A549 (cell line): Measurements from ENCODE around the gene C1R. TPM values are rescaled to one million over a fixed set of nuclear protein-coding genes. Genes with fewer than 3 reads are reported as not detected.

Experiments used
- ATAC-seq, 2 experiments: fragments of 200-7000 bp in 1 of 2; fragments of >200 bp in 1 of 2; cut with Nextera tagmentation in 1 of 2; cut with Tn5 transposase in 1 of 2; 3 replicates each; pipeline versions ENCODE4 v1.8.0 to v1.9.1; 2018 to 2020; ENCODE audit warnings: mild to moderate bottlenecking in 1 of 2, moderate library complexity in 1 of 2
- CTCF ChIA-PET: fragments of 300-600 bp; sonication (Branson Sonifier 250); formaldehyde crosslinking; extraction: SDS; loops from one replicate; lab custom pipeline; 2021; ENCODE audit warnings: antibody characterized with exemption, inconsistent platforms; lab: Yijun Ruan, JAX
- POLR2A ChIA-PET: fragments of 350-600 bp; formaldehyde crosslinking; extraction: SDS; loops from one replicate; lab custom pipeline; 2021; ENCODE audit warnings: antibody characterized with exemption, inconsistent platforms; lab: Yijun Ruan, JAX
- DNase-seq, 2 experiments: peaks; one replicate each; pipeline versions ENCODE4 v3.0.0 to v3.0.0-alpha.2; 2011 to 2016; ENCODE audit warnings: low read depth in 1 of 2, low spot score in 1 of 2
- FAIRE-seq: peaks from 2 replicates; lab custom pipeline; 2011; peaks lifted over from hg19 to GRCh38; lab: Jason Lieb, UNC
- H3K27ac ChIP-seq, 2 experiments: fragments of >200 bp; sonication (Bioruptor Twin); formaldehyde crosslinking; 3 replicates each; pipeline ENCODE4 v1.5.1; 2016 to 2017
- H3K4me1 ChIP-seq: fragments of >200 bp; sonication (Bioruptor Twin); formaldehyde crosslinking; 3 replicates; pipeline ENCODE4 v1.6.1; 2016
- H3K4me2 ChIP-seq: fragments of >200 bp; sonication (Bioruptor Twin); formaldehyde crosslinking; 3 replicates; pipeline ENCODE4 v1.6.1; 2016
- H3K4me3 ChIP-seq: fragments of >200 bp; sonication (Bioruptor Twin); formaldehyde crosslinking; 3 replicates; pipeline ENCODE4 v1.5.1; 2016
- H3K9me3 ChIP-seq: fragments of >200 bp; sonication (Bioruptor Twin); formaldehyde crosslinking; 3 replicates; pipeline ENCODE4 v1.6.1; 2016
- ATOH8 ChIP-seq: fragments of 250-450 bp; sonication (Bioruptor Pico); IDR thresholded peaks from 2 replicates; pipeline ENCODE4 v1.5.0; 2020; ENCODE audit warnings: low read depth, mild to moderate bottlenecking, moderate library complexity
- BHLHE40 ChIP-seq: IDR thresholded peaks from 2 replicates; pipeline ENCODE4 v1.6.1; 2012; ENCODE audit warnings: low read depth, low read length, inconsistent platforms
- CBX2 ChIP-seq: fragments of 200-600 bp; sonication (generic); IDR thresholded peaks from 2 replicates; pipeline ENCODE4 v1.6.1; 2016; ENCODE audit warnings: low read depth, mild to moderate bottlenecking, borderline replicate concordance
- CBX8 ChIP-seq: fragments of 200-600 bp; sonication (generic); IDR thresholded peaks from 2 replicates; pipeline ENCODE4 v1.6.1; 2016
- CEBPB ChIP-seq, 2 experiments: fragments of >200 bp in 1 of 2; sonication (Bioruptor Twin) in 1 of 2; formaldehyde crosslinking in 1 of 2; IDR thresholded peaks; 2 replicates each; pipeline ENCODE4 v1.6.1; 2012 to 2016
- CHD2 ChIP-seq: fragments of 150-350 bp; IDR thresholded peaks from 2 replicates; pipeline ENCODE4 v1.6.1; 2014; ENCODE audit warnings: low read length; ENCODE audit not compliant: partially characterized antibody
- CHD4 ChIP-seq: fragments of 200-600 bp; sonication (generic); IDR thresholded peaks from 2 replicates; pipeline ENCODE4 v1.6.1; 2016; ENCODE audit warnings: antibody characterized with exemption, mild to moderate bottlenecking, borderline replicate concordance
- EHMT2 ChIP-seq: fragments of 200-600 bp; sonication (generic); IDR thresholded peaks from 2 replicates; pipeline ENCODE4 v1.6.1; 2016; ENCODE audit warnings: antibody characterized with exemption, low read depth, mild to moderate bottlenecking, moderate library complexity
- GATA3 ChIP-seq: IDR thresholded peaks from 2 replicates; pipeline ENCODE4 v1.6.1; 2012; ENCODE audit warnings: borderline replicate concordance
- HDAC2 ChIP-seq: fragments of 200-600 bp; sonication (generic); IDR thresholded peaks from 2 replicates; pipeline ENCODE4 v1.6.1; 2016
- HMGXB4 ChIP-seq: fragments of 250-450 bp; sonication (Bioruptor Pico); IDR thresholded peaks from 2 replicates; pipeline ENCODE4 v1.5.0; 2021; ENCODE audit warnings: mild to moderate bottlenecking, moderate library complexity, borderline replicate concordance
- HOXB5 ChIP-seq: fragments of 250-450 bp; sonication (Bioruptor Pico); IDR thresholded peaks from 2 replicates; pipeline ENCODE4 v1.5.0; 2020; ENCODE audit warnings: mild to moderate bottlenecking, moderate library complexity
- KDM5A ChIP-seq: fragments of 200-600 bp; sonication (generic); IDR thresholded peaks from 2 replicates; pipeline ENCODE4 v1.6.1; 2016; ENCODE audit warnings: antibody characterized with exemption, mild to moderate bottlenecking
- MAFK ChIP-seq: fragments of 450-650 bp; IDR thresholded peaks from 2 replicates; pipeline ENCODE4 v1.6.1; 2014; ENCODE audit not compliant: partially characterized antibody
- NFE2L2 ChIP-seq: fragments of 150-350 bp; conservative IDR thresholded peaks from 2 replicates; pipeline ENCODE4 v1.6.1; 2014; ENCODE audit warnings: low read length
- NPAS2 ChIP-seq: fragments of 250-450 bp; sonication (Bioruptor Pico); IDR thresholded peaks from 2 replicates; pipeline ENCODE4 v1.8.0; 2022; ENCODE audit warnings: mild to moderate bottlenecking, moderate library complexity, borderline replicate concordance
- NR3C1 ChIP-seq: fragments of >200 bp; sonication (Bioruptor Twin); formaldehyde crosslinking; IDR thresholded peaks from 3 replicates; pipeline ENCODE4 v1.6.1; 2017
- PBX3 ChIP-seq: IDR thresholded peaks from 2 replicates; pipeline ENCODE4 v1.6.1; 2012
- POLR2A ChIP-seq: IDR thresholded peaks from 2 replicates; pipeline ENCODE4 v1.6.1; 2012; ENCODE audit warnings: mild to moderate bottlenecking, low read length
- POLR2AphosphoS2 ChIP-seq: conservative IDR thresholded peaks from 2 replicates; pipeline ENCODE4 v1.6.1; 2012; ENCODE audit warnings: low read length, improper control_type of control experiment, inconsistent platforms
- RAD21 ChIP-seq, 2 experiments: fragments of >200 bp in 1 of 2; sonication (Bioruptor Twin) in 1 of 2; formaldehyde crosslinking in 1 of 2; IDR thresholded peaks in 1 of 2; conservative IDR thresholded peaks in 1 of 2; 2 replicates in 1 of 2; 3 replicates in 1 of 2; pipeline ENCODE4 v1.6.1; 2012 to 2018; ENCODE audit warnings: inconsistent platforms in 1 of 2
- RCOR1 ChIP-seq: fragments of 150-350 bp; IDR thresholded peaks from 2 replicates; pipeline ENCODE4 v1.6.1; 2014; ENCODE audit warnings: antibody characterized with exemption, low read length, low read depth
- RNF2 ChIP-seq: fragments of 200-600 bp; sonication (generic); IDR thresholded peaks from 2 replicates; pipeline ENCODE4 v1.6.1; 2016; ENCODE audit warnings: low read depth, mild to moderate bottlenecking, antibody characterized with exemption, moderate library complexity, borderline replicate concordance
- TP53 ChIP-seq: fragments of 250-450 bp; sonication (Bioruptor Pico); IDR thresholded peaks from 2 replicates; pipeline ENCODE4 v1.5.0; 2021; ENCODE audit warnings: mild to moderate bottlenecking, moderate library complexity
- USF2 ChIP-seq: fragments of 450-650 bp; IDR thresholded peaks from 2 replicates; pipeline ENCODE4 v1.6.1; 2014; ENCODE audit warnings: antibody characterized with exemption
- ZNF302 ChIP-seq: fragments of 250-450 bp; sonication (Bioruptor Pico); IDR thresholded peaks from 2 replicates; pipeline ENCODE4 v1.9.0; 2021; ENCODE audit warnings: inconsistent platforms, mild to moderate bottlenecking, moderate library complexity
- WGBS: methylation state at CpG from one replicate; pipeline ENCODE4 v1.1.6; 2017; ENCODE audit errors: missing lambda C conversion rate; 5-methylcytosine and 5-hydroxymethylcytosine counted together
- polyA plus RNA-seq, 4 experiments: library from polyadenylated mRNA; depleted of rRNA in 3 of 4; stranded (reverse); fragments of >200 nt; fragmentation: RNase III in 1 of 4; extraction: RNeasy Plus Mini Kit Qiagen cat#74134 plus additional on column Dnase treatment in 1 of 4; gene quantifications; 2 replicates in 3 of 4; 3 replicates in 1 of 4; pipeline ENCODE4 v1.2.3, GENCODE V29; 2011 to 2017

Gene C1R
- polyA plus RNA-seq, 2 of the 4 experiments (the other 2 are of a cell fraction): 31.4 to 36.0 TPM

GRCh38 chr12:7076493-7076892, 15.8 kb downstream of the C1R start:
- no peak for FAIRE-seq
- TF ChIP-seq GATA3 (no peak), ZNF302 (CRISPR knock-in tag) (no peak), RAD21 (conservative IDR thresholded peaks at IDR 0.05 in 1 of 2, IDR thresholded peaks at IDR 0.05 in 1 of 2) (no peak), POLR2AphosphoS2 (no peak), USF2 (no peak), RCOR1 (no peak), CBX2 (no peak), BHLHE40 (no peak), NFE2L2 (no peak), CBX8 (no peak), POLR2A (no peak), EHMT2 (no peak), NR3C1 (no peak)
- Histone ChIP-seq H3K27ac (peak overlapping the region; percentile 91; a peak in 5 of 6 replicates), H3K4me2 (no peak overlapping the region), H3K4me3 (no peak overlapping the region), H3K9me3 (no peaks in the 10 kb centered on the region), H3K4me1 (peaks cover 26% of the 10 kb centered on the region)
- CTCF ChIA-PET: interaction anchor here (0.6 to 13.8 kb wide), 6 partner anchors 11 to 553 kb away, joined by 3 to 150 read pairs (median 38); partner anchors contain the start of genes C1R, C1RL and C1S
- POLR2A ChIA-PET: interaction anchor here (1.3 kb wide), 1 partner anchor 99 kb away, joined by 3 read pairs; no protein-coding TSS in a partner anchor
- no peak for DNase-seq
- ATAC-seq: no peak
- 96% methylated on average over 4 of the region's 4 CpGs for WGBS

- TF ChIP-seq HDAC2: no peak
- no peak for TF ChIP-seq HMGXB4 (CRISPR knock-in tag)
- TF ChIP-seq RAD21 (conservative IDR thresholded peaks at IDR 0.05 in 1 of 2, IDR thresholded peaks at IDR 0.05 in 1 of 2): no peak
- TF ChIP-seq CBX8: no peak
- no peak for TF ChIP-seq NPAS2
- TF ChIP-seq PBX3: no peak
- TF ChIP-seq MAFK: no peak
- no peak for TF ChIP-seq CHD2
- no peak for TF ChIP-seq TP53
- no peak for TF ChIP-seq CHD4
- no peak for TF ChIP-seq CEBPB (IDR thresholded peaks at IDR 0.05)
- TF ChIP-seq EHMT2: no peak
- TF ChIP-seq HOXB5 (CRISPR knock-in tag): no peak
- no peak for TF ChIP-seq KDM5A
- TF ChIP-seq RNF2: no peak
- no peak for TF ChIP-seq ZNF302 (CRISPR knock-in tag)
- TF ChIP-seq ATOH8 (CRISPR knock-in tag): no peak
- TF ChIP-seq, all 56 proteins: peak for 0
- no peaks in the 10 kb centered on the region for H3K9me3 ChIP-seq
- FAIRE-seq: no peak
- peaks cover 26% of the 10 kb centered on the region for H3K4me1 ChIP-seq
- no peak for ATAC-seq
- peak overlapping the region; percentile 91; a peak in 3 of 6 replicates for H3K27ac ChIP-seq
- CTCF ChIA-PET: interaction anchor here (1.5 to 13.8 kb wide), 4 partner anchors 11 to 34 kb away, joined by 3 to 150 read pairs (median 79); partner anchors contain the start of genes C1R, C1RL and C1S
- 68% methylated on average over 3 of the region's 3 CpGs for WGBS
- H3K4me3 ChIP-seq: no peak overlapping the region
- POLR2A ChIA-PET: interaction anchor here (1.3 kb wide), 1 partner anchor 98 kb away, joined by 3 read pairs; no protein-coding TSS in a partner anchor
- no peak for DNase-seq
- no peak overlapping the region for H3K4me2 ChIP-seq
Measured at GRCh38 chr12:7075939-7076338, 16.3 kb downstream of the C1R start.
